ENCODE measurements around the gene NDUFS7. TPM values are rescaled to one million over a fixed set of nuclear protein-coding genes. Genes with fewer than 3 reads are reported as not detected.

The NDUFS7 gene
- total RNA-seq, 1 donor from 2014 or later: 57.3 TPM

- no peaks in the 10 kb centered on the region for H3K27me3 Mint-ChIP-seq (ENCODE audit: low read depth)
- no peak for DNase-seq (ENCODE audit: low spot score)
- no peak overlapping the region for H3K4me3 Mint-ChIP-seq (ENCODE audit: unreplicated experiment)
- no peak overlapping the region for H3K27ac Mint-ChIP-seq (ENCODE audit: unreplicated experiment)
- H3K9me3 Mint-ChIP-seq (ENCODE audit: low read depth): no peaks in the 10 kb centered on the region
- H3K36me3 Mint-ChIP-seq (ENCODE audit: low read depth): no peaks in the 10 kb centered on the region
- peaks cover 8% of the 10 kb centered on the region for H3K4me1 Mint-ChIP-seq (ENCODE audit: low read depth)
- TF ChIP-seq CTCF (IDR thresholded peaks at IDR 0.05): no peak
These were observed 32.8 kb upstream of the NDUFS7 start for GRCh38 chr19:1350867-1351266.

GRCh38 chr19:1351381-1351851 is 32.3 kb upstream of the NDUFS7 start:
- Mint-ChIP-seq H3K4me3 (ENCODE audit: unreplicated experiment) (no peak overlapping the region), H3K36me3 (ENCODE audit: low read depth) (no peaks in the 10 kb centered on the region), H3K27ac (ENCODE audit: unreplicated experiment) (no peak overlapping the region), H3K4me1 (ENCODE audit: low read depth) (peaks cover 13% of the 10 kb centered on the region), H3K9me3 (ENCODE audit: low read depth) (no peaks in the 10 kb centered on the region), H3K27me3 (ENCODE audit: low read depth) (no peaks in the 10 kb centered on the region)
- no peak for DNase-seq (ENCODE audit: low spot score)
- TF ChIP-seq CTCF (IDR thresholded peaks at IDR 0.05): no peak

GRCh38 chr19:1353144-1353543 is 30.6 kb upstream of the NDUFS7 start:
- Mint-ChIP-seq H3K4me1 (ENCODE audit: low read depth) (peaks cover 20% of the 10 kb centered on the region), H3K4me3 (ENCODE audit: unreplicated experiment) (no peak overlapping the region)
- TF ChIP-seq CTCF (IDR thresholded peaks at IDR 0.05): no peak

GRCh38 chr19:1354970-1355567 is 28.6 kb upstream of the NDUFS7 start:
- DNase-seq (ENCODE audit: low spot score): no peak
- H3K9me3 Mint-ChIP-seq (ENCODE audit: low read depth): no peaks in the 10 kb centered on the region
- no peaks in the 10 kb centered on the region for H3K27me3 Mint-ChIP-seq (ENCODE audit: low read depth)
- H3K4me1 Mint-ChIP-seq (ENCODE audit: low read depth): peaks cover 30% of the 10 kb centered on the region
- peak overlapping the region; percentile 79 for H3K4me3 Mint-ChIP-seq (ENCODE audit: unreplicated experiment)
- no peak for TF ChIP-seq CTCF (IDR thresholded peaks at IDR 0.05)
- H3K27ac Mint-ChIP-seq (ENCODE audit: unreplicated experiment): no peak overlapping the region
- H3K36me3 Mint-ChIP-seq (ENCODE audit: low read depth): peaks cover 9% of the 10 kb centered on the region

More at GRCh38 chr19:1353144-1353543, 30.6 kb upstream of the NDUFS7 start:
- H3K9me3 Mint-ChIP-seq (ENCODE audit: low read depth): no peaks in the 10 kb centered on the region
- DNase-seq (ENCODE audit: low spot score): no peak
- no peaks in the 10 kb centered on the region for H3K27me3 Mint-ChIP-seq (ENCODE audit: low read depth)
- H3K27ac Mint-ChIP-seq (ENCODE audit: unreplicated experiment): no peak overlapping the region
- H3K36me3 Mint-ChIP-seq (ENCODE audit: low read depth): peaks cover 6% of the 10 kb centered on the region

GRCh38 chr19:1355568-1356507 is 27.9 kb upstream of the NDUFS7 start:
- H3K9me3 Mint-ChIP-seq (ENCODE audit: low read depth): no peaks in the 10 kb centered on the region
- H3K36me3 Mint-ChIP-seq (ENCODE audit: low read depth): peaks cover 10% of the 10 kb centered on the region
- peaks cover 36% of the 10 kb centered on the region for H3K4me1 Mint-ChIP-seq (ENCODE audit: low read depth)
- no peak for DNase-seq (ENCODE audit: low spot score)
- no peaks in the 10 kb centered on the region for H3K27me3 Mint-ChIP-seq (ENCODE audit: low read depth)
- peak overlapping the region; percentile 79 for H3K4me3 Mint-ChIP-seq (ENCODE audit: unreplicated experiment)
- H3K27ac Mint-ChIP-seq (ENCODE audit: unreplicated experiment): peak overlapping the region; percentile 58
- no peak for TF ChIP-seq CTCF (IDR thresholded peaks at IDR 0.05)
